GM11168 (cell line): Measurements from ENCODE around the gene CPM.
"Not testable (repeated sequence)": the region's sequence is repeated elsewhere in the genome, so short reads cannot be mapped to it uniquely, and the experiment has no call there.

ENCODE experiments used
- in situ Hi-C: fragments of 300-500 bp; cut with MboI; formaldehyde crosslinking; loops from one replicate; pipeline ENCODE4 v1.12.0; 2022; ENCODE audit warnings: low sequenced_read_pairs; ENCODE audit not compliant: unreplicated experiment

The CPM gene

GRCh38 chr12:68833508-68833907 is 99.5 kb downstream of the CPM start:
- in situ Hi-C loops: no loop called here

DNA sequence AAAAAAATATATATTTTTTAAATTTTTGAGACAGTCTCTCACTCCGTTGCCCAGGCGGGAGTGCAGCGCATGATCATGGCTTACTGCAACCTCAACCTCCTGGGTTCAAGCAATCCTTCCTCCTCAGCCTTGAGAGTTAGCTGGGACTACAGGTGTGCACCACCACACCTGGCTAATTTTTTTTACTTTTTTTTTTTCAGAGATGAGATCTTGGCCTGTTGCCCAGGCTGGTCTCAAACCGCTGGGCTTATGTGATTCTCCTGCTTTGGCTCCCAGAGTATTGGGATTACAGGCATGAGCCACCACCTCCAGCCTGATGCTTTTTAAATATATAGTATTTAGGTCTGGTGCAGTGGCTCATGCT is 100.5 kb downstream of the CPM start:
- in situ Hi-C loops: no loop called here

- in situ Hi-C loops: no loop called here
These were observed 101.0 kb downstream of the CPM start for GRCh38 chr12:68831751-68832503.

DNA sequence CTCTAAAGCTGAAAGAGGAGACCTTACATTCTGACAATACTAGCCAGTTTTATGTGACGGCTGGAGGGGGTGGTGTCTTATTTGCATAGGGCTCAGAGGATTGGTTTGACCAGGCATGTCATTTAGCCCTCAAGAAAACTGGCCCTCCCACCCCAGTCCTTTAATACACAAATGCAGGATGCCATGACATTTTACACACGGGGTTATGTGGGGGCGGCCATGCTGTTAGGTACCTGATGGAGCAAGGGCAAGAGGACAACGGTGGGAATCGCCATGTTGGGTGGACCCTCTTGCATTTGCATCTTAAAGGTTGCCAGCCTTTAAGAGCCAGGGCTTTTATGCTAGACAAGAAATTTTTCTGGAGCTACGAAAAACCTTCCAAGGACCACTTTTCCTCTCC is 101.7 kb downstream of the CPM start:
- in situ Hi-C loops: no loop called here

GRCh38 chr12:68828672-68829068 is 104.3 kb downstream of the CPM start:
- in situ Hi-C loops: no loop called here

DNA sequence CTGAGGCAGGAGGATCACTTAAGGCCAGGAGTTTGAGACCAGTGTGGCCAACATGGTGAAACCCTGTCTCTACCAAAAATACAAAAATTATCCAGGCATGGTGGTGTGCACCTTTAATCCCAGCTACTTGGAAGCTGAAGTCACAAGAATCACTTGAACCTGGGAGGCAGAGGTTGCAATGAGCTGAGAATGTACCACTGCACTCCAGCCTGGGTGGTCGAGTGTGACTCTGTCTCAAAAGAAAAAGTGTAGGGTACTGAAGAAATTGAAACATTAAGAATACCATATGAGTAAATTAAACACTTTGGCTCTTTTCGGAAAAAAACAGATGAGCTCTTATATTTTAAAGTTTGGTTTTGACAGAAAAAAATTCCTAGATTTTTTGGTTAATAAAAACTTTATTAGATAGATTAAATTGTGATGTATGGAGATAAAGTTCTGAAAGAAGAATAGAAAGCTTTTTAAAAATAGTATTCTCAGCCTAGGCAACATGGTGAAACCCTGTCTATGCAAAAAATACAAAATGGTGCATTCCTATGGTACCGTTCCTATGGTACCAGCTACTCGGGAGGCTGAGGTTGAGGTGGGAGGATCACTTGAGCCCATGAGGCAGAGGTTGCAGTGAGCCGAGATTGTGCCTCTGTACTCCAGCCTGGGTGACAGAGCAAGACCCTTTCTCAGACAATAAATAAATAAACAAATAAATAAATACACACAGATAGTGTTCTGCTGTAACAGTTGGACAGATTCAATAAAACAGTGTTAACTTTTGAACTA is 104.9 kb downstream of the CPM start:
- in situ Hi-C loops: no loop called here

- in situ Hi-C loops: no loop called here
These were observed 107.3 kb downstream of the CPM start for GRCh38 chr12:68825569-68826217.

DNA sequence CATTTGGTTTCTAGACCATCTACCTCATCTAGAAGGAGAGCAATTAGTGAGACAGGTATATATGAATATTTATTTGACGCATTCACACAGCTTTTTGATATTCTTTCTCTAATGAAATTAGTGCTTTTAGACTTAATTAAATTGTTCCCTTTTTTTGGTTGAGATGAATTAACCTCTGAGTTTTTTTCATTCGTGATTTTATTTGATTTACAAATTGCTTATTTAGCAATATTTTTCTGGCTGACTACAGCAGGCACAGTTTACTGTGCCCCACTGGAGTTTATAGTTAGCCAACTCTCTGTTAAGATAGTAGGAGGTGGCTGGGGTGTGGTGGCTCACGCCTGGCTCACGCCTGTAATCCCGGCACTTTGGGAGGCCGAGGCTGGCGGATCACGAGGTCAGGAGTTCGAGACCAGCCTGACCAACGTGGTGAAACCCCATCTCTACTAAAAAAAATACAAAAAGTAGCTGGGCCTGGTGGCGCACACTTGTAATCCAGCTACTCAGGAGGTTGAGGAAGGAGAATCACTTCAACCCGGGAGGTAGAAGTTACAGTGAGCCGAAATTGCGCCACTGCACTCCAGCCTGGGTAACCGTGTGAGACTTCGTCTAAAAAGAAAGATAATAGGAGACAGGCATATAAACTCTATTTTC is 108.2 kb downstream of the CPM start:
- in situ Hi-C loops: no loop called here

- in situ Hi-C loops: no loop called here
These were observed 108.8 kb downstream of the CPM start for GRCh38 chr12:68824131-68824530.

- in situ Hi-C loops: no loop called here
These were observed 109.3 kb downstream of the CPM start for GRCh38 chr12:68823696-68824095.

DNA sequence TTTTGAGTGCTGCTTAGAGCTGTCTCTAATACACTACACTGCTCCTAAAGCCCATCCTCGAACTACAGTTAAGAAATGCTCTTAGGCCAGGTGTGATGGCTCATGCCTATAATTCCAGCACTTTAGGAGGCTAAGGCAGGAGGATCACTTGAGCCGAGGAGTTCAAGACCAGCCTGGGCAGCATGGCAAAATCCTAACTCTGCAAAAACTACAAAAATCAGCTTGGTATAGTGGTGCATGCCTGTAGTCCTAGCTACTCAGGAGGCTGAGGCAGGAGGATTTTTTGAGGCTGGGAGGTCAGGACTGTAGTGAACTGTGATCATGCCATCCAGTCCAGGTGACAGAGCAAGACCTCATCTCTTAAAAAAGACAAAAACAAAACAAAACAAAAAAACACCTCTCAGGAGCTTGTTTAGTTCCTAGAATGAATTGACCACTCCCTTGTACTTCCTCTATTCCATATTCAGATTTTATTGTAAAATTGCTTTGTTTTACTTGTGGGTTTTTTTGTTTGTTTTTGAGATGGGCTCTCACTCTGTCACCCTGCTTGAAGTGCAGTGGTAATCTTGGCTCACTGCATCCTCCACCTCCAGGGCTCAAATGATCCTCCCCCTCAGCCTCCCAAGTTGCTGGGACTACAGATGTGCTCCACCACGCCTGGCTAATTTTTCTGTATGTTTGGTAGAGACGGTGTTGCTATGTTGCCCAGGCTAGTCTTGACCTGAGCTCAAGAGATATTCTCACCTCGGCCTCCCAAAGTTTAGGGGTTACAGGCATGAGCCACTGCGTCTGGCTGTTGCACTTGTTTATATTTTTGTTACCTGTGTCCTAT is 111.4 kb downstream of the CPM start:
- in situ Hi-C loops: no loop called here

DNA sequence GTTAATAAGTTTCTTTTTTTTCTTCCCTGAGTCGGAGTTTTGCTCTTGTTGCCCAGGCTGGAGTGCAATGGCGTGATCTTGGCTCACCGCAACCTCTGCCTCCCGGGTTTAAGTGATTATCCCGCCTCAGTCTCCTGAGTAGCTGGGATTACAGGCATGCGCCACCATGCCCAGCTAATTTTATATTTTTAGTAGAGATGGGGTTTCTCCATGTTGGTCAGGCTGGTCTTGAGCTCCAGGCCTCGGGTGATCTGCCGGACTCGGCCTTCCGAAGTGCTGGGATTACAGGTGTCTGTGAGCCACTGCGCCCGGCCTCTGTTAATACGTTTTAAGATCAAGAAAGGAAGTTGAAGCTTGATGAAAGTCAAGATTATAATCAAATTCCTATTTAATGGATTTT is 113.5 kb downstream of the CPM start:
- in situ Hi-C loops: not testable (repeated sequence)

- in situ Hi-C loops: no loop called here
These were observed 116.8 kb downstream of the CPM start for GRCh38 chr12:68815928-68816800.

GRCh38 chr12:68815232-68815927 is 117.6 kb downstream of the CPM start:
- in situ Hi-C loops: no loop called here

GRCh38 chr12:68814490-68815231 is 118.3 kb downstream of the CPM start:
- in situ Hi-C loops: no loop called here

DNA sequence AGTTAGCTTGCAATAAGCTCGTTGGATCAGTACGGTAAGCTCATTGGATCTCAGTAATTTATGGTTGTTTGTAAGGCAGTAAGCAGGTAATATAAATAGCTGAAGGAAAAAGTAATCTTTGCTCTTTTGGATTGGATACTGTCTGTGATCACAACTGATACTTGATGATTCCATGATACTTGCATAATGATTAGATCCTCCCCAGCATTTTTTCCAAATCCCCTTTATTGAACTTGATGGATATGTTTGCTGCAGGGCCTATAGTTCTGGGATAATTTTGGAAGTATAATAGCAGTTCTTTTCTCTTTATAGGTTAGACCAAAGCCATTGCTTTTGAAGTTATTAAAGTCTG is 119.8 kb downstream of the CPM start:
- in situ Hi-C loops: no loop called here

GRCh38 chr12:68812553-68813241 is 120.3 kb downstream of the CPM start:
- in situ Hi-C loops: no loop called here
